CD4-positive, alpha-beta T cell treated with Interleukin-15 for 1 hour (primary cell): ENCODE data around the gene TDRD9.

Experiments
- DNase-seq: peaks from one replicate; pipeline ENCODE4 v3.0.0-alpha.2; 2020

The TDRD9 gene

DNA sequence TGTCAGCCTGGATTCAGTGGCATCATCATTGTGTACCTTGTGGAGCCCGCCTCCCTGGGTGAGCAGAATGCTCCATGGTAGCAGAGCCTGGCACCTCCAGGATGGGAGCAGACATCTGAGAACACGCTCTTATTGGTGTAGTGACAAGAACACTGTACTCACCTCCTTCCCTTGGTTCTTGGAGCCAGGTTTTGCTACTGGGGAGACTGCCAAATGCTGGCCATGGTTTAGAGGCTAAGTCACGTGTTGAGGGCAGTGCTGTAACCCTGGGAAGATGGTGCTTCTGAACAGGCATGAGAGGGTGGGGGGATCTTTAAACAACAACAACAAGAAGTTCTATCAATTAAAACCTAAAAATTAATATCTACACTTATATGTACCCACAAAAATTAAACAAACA lies 109.6 kb downstream of the TDRD9 start:
- no peak for DNase-seq

DNA sequence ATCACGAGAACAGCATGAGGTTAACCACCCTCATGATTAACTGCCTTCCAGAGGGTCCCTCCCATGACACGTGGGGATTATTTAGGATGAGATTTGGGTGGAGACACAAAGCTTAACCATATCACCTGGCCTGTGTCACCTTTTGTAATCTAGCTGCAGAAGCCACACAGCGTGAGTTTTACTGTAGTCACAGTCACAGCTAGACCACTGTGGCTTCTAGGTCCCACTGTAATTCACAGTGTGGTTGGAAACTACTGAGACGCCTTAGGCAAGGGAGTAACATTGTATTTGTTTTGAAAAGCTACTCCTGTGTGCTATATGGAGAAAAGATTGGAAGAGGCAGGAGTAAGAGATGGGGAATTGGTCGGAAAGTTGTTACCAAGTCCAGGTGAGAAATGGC lies 111.0 kb downstream of the TDRD9 start:
- no peak for DNase-seq

DNA sequence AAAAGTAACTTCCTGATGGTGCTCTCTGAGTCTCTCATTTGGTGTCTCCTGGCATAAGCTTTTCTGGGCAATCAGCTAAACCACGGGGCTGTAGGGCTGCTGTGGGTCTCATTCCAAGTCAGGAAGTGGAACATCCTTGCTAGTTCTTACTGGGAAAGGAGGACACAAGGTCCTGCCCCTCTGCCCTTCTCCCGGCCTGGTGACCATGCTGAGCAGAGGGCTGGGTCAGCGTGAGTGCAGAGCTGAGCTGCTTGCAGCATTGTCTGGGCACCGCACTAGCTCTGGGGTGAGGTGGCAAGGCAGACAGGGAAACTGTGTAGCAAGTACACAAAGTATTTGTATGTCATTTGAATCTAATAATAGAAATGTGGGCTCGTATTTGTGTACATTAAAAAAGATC lies 112.3 kb downstream of the TDRD9 start:
- no peak for DNase-seq

DNA sequence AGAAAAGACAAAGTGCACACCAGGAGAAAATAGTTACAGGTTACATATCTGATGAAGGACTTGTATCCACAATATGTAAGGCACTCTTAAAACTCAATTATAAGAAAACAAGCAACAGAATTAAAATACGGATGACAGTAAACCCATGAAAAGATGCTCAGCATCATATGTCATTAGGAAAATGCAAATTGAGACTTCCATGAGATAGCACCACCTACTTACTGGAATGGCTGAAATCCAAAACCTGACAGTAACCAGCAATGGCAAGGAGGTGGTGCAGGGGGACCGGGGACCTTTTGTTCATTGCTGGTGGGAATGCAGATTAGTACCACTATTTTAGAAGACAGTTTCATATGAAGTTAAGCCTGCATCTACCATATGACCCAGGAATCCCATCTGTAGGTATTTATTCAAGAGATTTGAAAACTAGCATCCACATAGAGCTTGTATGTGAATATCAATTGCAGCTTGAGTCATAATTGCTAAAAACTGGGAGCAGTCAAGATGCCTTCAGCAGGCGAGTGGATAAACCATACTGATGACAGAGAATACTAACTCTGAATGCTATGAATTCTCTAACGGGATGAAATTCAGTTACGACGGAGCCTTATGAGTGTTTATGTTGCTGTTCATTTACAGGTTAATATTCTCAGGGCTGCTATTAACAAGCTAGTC lies 113.3 kb downstream of the TDRD9 start:
- no peak for DNase-seq

DNA sequence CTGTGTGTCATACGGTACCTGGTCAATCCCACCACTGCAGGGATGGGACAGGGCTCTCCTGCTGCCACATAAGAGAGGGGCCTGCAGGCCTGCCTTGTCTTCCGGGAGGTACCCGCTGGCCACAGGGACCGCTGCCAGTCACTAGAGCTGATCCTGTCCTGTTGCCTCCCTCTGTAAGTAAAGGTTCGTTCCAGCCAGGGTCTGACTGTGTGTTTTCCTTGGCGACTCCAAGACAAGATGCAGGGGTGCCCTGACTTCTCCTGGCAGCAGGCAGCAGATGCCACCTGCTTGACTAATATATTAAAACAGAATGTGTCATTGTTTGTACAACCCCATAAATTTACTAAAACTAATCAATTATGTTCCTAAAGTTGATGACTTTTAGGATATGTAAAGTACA lies 115.8 kb downstream of the TDRD9 start:
- DNase-seq, result no peak

DNA sequence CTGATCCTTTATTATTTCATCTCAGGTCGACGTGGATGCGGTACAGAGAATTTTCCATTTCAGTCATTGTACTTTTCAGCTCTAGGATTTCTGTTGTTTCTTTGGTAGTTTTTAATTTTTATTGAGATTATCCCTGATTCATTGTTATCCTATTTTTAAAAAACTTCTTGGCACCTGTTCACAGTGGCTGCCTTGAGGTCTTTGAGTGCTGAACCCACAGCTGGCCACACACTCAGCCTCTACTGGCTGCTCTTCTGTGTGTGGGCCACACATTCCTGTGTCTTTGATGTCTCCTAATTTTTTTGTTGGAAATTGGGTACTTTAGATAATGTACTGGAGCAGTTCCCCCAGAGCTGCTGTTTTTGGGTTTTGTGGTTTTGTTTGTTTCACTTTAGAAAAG lies 119.5 kb downstream of the TDRD9 start:
- no peak for DNase-seq

DNA sequence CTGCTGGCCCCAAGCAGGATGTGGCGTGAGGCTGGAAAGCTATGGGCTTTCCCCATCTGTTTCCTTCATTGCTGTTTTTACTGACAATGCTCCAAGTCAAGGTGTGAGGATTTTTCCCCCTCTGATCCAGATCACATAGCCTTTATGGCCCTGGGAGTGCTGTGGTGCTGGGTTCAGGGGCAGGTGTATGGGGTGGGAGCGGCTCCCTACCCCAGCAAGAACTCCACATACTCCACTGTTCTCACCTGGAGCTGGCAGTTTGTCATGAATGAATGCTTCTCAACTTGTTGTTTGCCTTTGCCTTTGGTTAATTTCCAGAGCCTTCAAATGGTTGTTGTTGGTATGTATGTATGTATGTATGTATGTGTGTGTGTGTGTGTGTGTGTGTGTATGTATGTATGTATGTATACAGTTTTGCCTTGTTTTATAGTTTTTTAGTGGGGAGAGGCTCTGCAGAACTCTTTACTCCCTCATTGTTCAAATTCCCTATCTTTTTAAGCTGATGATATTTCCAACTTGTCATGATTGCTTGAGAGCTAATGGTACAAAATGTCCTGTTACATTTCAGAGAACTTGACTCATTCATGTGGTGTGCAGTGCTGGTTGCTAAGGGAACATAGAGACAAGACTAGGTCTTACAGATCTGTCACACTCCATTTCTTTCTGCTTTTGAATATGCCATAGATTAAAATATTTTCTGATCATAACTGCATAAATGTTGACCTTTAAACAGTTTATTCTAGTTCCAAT lies 120.7 kb downstream of the TDRD9 start:
- no peak for DNase-seq

DNA sequence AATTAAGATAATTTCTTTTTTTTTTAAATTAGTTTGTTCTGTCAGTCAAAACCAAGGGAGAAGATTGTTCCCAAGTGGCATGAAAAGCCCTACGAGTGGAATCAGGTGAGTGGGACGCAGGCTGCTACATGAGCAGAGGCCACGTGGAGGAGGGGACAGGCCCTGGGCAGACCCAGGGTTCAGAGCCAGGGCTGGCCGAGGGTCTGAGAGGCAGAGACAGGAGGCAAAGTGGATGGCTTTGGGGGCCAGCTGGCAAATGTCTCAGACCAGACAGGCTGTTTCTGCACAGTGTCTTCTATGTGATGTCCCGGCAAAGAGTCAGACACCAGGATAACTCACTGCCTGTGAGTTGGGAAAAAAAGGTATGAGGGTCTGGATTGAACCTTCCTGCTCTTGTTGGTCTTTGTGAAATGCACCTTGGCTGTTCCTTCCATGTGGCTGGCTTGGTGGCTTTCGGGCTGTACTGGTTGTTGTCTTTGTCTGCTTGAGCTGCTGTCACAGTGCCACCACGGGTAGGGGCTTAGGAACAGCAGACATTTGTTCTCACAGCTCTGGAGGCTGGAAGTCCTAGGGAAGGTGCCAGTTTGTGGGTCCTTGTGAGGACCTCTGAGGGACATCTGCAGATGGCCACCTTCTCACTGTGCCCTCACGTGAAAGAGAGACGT lies 121.5 kb downstream of the TDRD9 start:
- DNase-seq, result no peak

DNA sequence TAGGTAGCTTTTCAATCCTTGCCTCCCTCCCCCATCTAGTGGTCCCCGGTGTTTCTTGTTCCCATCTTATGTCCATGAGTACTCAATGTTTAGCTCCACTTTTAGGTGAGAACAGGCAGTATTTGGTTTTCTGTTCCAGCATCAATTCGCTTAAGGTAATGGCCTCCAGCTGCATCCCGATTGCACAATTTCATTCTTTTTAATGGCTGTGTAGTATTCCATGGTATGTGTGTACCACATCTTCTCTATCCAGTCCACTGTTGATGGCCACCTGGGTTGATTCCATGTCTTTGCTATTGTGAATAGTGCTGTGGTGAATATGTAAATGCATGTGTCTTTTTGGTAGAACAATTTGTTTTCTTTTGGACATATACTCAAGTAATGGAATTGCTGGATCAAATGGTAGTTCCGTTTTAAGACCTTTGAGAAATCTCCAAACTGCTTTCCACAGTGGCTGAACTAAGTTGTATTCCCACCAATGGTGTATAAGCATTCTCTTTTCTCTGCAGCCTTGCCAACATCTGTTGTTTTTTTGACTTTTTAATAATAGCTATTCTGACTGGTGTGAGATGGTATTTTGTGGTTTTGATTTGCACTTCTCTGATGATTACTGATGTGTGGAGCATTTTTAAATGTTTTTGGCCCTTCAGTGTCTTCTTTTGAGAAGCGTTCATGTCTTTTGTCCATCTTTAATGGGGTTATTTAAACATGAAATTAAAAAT lies 123.0 kb downstream of the TDRD9 start:
- no peak for DNase-seq

DNA sequence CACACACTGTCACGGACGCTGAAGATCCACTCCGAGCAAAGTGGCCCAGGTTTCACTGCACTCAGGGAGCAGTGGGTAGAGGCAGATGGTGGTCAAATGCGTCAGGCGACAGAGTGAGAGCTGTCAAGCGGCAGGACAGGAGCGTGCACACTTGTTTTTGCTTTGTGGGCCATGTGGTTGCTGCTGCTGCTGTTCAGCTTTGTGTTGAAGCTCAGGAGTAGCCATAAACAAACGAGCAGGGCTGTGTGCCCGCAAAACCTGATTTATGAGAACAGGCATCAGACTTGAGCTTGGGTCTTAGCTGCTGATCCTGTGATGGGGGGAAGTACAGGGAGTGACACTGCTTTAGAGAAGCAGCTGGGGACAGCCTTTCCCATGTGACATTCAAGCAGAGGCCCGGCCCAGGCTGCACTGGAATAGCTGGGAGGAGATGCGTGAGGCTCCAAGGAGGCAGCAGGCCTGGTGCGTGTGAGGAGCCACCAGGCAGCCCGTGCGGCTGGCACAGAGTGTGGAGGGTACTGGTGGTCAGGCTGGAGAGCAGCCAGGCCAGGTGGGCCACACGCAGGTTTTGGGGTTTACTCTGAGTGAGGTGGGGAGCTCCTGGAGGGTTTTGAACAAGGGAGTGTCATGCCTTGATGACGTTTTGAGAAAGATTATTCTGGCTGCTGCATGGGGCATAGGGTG lies 126.1 kb downstream of the TDRD9 start:
- DNase-seq, result no peak

DNA sequence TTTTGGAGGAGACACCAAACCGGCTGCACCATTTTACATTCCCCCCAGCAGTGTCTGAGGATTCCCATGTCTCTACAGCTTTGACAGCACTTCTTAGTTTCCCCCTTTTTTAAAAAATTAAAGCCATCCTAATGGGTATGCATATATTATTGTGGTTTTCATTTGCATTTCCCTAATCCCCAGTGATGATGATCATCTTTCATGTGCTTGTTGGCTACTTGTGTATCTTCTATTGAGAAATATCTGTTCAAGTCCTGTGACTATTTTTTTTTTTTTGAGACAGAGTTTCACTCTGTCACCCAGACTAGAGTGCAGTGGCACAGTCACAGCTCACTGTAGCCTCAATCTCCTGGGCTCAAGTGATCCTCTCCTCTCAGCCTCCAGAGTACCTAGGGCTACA lies 134.0 kb downstream of the TDRD9 start:
- DNase-seq, result no peak

DNA sequence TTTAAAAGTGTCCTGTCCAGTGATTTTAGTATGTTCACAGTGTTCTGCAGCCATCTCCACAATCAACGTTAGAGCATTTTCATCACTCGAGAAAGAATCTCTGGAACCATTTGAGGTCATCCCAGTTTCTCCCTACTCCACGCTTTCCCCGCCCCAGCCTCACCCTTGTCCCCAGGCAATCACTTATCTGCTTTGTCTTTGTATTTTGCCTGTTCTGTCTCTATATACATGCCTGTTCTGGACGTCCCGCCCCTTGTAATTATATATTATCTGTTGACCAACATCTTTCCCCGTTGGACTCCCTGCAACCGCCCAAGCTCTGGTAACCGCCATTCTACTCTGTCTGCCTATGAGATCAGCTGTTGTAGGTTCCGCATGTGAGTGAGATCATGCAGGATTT lies 135.7 kb downstream of the TDRD9 start:
- no peak for DNase-seq

DNA sequence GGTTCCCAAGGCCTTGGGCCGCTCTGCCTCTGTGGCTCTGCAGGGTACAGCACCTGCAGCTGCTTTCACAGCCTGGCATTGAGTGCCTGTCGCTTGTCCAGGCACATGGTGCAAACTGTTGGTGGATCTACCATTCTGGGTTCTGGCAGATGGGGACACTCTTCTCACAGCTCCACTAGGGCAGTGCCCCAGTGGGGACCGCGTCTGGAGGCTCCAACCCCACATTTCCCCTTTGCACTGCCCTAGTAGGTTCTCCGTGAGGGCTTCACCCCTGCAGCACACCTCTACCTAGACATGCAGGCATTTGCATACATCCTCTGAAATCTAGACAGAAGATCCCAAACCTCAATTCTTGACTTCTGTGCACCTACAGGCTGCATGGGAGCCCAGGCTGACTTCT lies 138.0 kb downstream of the TDRD9 start:
- DNase-seq, result no peak

DNA sequence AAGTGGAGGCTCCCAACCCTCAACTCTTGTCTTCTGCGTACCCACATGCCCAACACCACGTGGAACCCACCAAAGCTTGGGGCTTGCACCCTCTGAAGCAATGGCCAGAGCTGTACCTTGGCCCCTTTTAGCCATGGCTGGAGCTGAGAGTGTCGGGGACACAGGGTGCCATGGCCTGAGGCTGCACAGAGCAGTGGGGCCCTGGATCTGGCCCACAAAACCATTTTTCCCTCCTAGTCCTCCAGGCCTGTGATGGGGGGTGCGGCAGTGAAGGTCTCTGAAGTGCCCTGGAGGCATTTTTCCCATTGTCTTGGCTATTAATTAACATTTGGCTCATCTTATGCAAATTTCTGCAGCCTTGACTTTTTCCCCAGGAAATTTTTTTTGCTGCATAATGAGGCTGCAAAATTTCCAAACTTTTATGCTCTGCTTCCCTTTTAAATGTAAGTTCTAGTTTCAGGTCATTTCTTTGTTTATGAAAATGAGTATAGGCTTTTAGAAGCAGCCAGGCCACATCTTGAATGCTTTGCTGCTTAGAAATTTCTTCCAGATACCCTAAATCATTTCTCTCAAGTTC lies 138.6 kb downstream of the TDRD9 start:
- no peak for DNase-seq

DNA sequence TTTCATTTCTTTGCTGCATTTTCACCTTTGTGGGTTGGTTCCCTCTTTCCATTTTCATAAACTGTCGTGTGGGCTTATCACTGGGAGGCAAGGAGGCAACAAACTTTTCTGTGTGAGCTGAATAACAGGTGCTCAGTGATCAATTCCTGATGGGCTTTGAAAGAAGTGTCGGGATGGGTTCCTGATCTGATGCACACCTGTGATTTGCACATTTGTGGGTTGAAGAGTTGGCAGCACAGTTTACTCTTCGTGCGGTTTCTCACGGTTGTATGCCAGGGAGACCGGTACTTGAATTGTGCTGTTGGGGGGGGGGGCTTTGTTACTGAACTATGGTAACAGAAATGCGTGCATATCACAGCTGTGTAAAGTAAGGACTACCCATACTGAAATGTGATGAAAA lies 141.3 kb downstream of the TDRD9 start:
- no peak for DNase-seq

DNA sequence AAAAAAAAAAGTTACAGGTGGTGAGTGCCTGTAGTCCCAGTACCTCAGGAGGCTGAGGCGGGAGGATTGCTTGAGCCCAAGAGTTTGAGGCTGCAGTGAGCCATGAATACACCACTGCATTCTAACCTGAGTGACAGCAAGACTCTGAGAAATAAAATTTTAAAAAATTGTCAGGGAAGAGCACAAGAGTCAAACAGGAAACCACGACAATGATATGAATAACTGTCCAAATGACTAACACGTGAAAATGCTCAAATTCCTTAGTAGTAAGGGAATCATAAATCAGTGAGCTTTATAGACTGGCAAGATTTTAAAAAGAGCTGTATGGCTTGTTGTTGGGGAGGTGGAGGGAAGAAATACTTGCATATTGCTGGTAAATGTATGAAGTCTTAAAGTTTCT lies 144.3 kb downstream of the TDRD9 start:
- no peak for DNase-seq

DNA sequence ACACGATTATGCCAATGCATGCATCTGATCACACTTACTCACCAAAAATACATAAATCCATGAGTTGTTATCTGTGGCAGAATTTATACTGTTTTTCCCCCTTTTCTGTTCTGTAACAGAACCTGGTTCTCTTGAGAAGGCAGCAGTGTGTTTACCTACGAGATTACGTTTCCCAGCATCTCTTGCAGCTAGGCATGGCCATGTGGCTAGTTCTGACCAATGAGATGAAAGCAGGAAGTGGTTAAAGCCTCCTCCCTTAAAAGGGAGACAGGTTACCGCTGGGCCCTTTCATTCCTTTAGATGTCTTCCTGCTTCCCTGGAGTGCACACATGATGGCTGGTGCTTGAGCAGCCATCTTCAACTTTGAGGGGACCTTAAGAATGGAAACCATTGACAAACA lies 145.5 kb downstream of the TDRD9 start:
- no peak for DNase-seq

DNA sequence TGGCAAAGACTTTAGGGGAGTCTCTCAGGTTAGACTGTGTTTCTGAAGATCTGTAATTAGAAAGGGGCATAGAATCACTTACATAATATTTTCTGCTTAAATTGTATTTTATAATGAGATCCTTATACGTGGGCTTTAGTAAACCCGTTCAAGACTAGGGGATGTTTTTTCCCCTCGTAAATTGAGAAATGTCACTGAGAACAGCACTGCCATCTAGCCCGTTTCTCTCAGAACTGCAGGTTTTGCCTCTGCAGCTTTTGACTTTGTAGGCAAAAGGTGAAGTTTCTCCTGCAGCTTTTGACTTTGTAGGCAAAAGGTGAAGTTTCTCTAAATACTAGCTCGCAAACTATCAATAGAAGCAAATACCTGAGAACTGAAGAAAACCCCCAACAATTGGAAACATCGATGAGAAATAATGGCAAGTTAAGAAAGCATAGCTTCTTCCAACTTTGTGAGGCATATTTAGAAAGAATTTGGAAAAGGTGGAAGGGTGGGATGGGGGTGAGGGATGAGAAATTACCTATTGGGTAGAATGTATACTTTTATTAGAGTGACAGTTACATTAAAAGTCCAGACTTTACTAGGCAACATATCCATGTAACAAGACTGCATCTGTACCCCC lies 147.4 kb downstream of the TDRD9 start:
- no peak for DNase-seq

DNA sequence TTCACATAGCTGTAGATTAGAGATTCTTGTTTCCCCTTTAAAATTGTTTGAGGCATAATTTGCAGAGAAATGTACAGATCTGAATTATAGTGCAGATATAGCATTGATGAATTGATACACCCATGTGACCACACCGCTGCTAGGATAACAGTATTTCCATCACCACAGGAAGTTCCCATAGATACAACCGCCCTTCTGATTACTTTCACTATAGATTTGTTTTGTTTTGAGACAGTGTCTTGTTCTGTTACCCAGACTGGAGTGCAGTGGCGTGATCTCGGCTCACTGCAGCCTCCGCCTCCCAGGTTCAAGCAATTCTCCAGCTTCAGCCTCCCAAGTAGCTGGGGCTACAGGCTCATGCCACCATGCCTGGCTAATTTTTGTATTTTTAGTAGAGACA lies 148.5 kb downstream of the TDRD9 start:
- no peak for DNase-seq

DNA sequence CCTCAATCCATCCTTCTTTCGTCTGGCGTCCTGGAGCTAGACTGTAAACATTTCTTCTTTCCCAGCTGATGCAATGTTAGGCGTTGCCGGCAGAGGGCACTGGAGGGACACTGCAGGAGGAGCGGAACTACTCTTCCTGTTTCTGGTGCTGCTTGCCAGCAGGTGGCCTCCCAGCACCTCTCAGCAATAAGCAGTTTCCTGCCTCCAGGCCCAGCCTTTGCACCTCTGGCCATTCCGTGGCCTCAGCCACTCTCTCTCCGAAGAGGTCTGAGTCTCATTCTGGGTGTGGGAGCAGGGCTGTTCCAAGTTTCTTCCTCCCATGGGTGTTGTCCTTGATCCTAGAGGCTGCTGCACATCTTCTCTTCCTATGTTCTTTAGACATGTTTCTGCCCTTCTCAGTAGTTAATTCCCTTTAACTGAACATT lies 149.8 kb downstream of the TDRD9 start:
- peak; percentile 85 for DNase-seq

DNA sequence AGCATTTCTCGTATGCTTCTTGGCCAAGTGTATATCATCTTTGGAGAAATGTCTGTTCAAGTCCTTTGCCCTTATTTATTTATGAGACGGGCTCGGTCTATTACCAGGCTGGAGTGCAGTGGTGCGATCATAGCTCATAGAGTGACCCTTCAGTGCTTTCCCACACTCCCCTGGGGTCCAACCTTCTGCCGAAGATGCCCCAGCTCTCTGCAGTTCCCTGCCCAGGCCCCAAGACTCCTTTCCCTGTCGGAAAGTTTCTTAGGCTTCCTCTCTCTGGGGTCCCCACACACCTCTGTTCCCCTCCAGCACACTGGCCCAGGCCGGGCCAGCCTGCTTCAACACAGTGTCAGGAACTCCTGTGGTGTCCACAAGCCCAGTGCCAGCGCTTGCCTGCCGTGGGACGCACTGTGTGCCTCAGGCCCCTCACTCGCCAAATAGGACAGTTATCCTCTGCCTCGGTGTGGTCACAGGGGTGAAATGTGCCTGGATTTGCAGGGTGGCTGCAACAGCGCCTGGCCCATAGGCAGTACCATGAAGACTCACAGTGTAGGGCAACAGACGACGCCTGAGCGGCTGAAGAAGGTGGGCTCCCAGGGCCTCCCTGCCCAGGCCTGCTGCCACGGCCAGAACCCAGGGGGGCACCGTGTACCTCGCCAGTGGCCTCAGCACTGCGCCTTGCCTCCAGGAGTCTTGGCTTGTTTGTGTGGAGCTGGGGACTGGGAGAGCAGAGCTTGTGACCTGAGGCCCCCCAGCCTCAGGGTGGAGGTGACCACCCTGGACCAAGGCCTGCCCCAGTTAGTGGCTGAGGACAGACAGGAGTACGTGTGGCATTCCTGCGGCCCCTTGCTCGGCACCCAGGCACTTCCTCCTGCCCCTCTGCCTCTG lies 152.4 kb downstream of the TDRD9 start:
- DNase-seq, result no peak
